Measurements from ENCODE around the gene CELA1.
A peak's percentile ranks its signal among the peaks of the same experiment; 100 is the strongest.

The CELA1 gene

DNA sequence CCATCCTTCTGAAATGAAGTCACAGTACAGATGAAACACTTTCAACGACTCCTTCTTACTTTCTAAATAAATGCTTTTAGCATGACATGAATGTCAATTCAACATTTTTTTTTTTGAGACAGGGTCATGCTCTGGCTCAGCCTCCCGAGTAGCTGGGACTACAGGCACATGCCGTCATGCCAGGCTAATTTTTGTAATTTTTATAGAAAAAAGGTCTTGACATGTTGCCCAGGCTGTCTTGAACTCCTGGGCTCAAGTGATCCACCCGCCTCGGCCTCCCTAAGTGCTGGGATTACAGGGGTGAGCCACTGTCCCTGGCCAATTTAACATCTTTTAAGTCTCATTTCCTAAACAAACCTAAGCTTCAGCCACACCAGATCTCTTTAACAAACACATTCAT is 28.4 kb upstream of the CELA1 start:
- no peak for DNase-seq (ENCODE audit: low read depth)

DNA sequence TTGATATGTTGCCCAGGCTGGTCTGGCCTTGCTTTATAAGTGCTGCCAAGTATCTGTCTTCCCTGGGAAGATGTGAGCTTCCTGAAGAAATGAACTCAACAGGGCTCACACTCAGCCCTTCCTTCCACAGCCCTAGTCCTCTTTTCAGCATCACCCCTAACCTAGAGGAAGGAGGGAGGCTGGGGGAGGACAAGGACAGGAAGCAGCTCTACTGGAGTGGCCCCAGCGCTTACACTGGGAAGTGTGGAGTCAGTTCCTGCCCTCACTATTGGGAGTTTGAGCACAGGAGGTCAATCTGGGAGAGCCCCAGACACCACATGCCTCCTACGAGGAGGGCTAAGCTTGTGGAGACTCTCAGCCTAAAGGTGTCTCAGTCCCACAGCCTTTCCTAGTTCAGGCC is 27.9 kb upstream of the CELA1 start:
- no peak for DNase-seq (ENCODE audit: low read depth)

DNA sequence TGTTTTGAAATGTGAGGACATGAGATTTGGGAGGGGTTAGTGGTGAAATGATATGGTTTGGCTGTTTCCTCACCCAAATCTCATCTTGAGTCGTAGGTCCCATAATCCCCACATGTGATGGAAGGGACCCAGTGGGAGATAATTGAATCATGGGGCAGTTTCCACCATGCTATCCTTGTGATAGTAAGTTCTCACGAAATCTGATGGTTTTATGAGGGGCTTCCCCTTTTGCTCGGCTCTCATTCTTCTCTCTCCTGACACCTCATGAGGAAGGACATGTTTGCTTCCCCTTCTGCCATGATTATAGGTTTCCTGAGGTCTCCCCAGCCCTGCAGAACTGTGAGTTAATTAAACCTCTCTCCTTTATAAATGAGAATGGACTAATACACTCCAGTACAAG is 26.7 kb upstream of the CELA1 start:
- DNase-seq (ENCODE audit: low read depth): no peak

DNA sequence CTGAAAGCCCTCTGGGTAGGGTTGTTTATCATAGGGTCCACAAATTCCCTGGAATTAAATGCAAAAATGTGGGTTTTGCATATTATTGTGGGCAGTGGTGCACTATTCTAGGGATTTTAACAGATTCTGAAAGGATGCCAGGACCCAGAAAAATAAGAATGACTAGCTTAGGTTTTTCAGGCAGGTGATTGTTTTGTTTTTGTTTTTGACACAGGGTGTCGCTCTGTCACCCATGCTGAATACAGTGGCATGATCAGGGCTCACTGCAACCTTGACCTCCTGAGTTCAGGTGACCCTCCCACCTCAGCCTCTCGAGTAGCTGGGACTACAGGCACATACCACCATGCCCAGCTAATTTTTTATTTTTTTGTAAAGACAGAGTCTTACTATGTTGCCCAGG is 25.5 kb upstream of the CELA1 start:
- no peak for DNase-seq (ENCODE audit: low read depth)

DNA sequence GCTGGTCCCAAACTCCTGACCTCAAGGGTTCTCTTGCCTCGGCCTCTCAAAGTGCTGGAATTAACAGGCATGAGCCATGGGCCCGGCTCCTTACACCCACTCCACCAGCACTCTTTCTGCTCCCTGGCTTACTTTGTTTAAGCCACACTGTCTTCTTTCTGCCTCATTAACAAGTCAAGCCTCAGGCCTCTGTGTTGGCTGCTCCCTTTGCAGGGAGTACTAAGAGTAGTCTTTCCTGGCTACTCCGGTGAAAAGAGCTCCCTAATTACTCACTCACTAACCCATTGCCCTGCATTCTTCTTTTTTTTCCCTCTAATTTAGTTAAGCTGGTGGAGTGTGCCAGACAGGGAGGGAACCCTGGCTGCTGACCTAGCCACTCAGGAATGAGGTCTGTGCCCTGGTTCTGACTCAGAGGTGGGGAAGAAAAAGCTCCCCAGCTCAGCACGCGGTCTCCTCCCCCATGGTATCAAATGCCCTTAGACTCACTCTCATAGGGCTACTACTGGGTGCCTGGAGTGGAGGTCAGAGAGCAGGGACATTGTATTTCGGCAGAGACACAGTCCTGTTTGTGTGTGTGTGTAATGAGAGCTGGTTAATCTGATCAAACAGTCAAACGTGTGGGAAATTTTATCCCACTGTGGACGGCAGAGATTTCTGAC is 24.9 kb upstream of the CELA1 start:
- DNase-seq (ENCODE audit: low read depth): no peak

DNA sequence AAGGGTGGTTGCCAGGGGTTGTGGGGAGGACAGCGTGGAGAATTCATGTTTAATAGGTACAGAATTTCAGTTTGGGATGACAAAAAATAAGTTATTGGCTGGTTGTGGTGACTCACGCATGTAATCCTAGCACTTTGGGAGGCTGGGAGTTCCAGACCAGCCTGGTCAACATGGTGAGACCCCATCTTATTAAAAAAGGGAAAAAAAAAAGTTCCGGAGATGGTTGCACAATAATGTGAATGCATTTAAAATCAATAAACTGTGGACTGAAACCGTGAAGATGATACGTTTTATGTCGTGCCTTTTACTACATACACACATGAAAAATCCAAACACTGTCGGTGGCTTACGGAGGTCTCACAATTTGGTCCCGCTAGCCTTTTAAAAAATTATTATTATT is 24.2 kb upstream of the CELA1 start:
- DNase-seq (ENCODE audit: low read depth): no peak

DNA sequence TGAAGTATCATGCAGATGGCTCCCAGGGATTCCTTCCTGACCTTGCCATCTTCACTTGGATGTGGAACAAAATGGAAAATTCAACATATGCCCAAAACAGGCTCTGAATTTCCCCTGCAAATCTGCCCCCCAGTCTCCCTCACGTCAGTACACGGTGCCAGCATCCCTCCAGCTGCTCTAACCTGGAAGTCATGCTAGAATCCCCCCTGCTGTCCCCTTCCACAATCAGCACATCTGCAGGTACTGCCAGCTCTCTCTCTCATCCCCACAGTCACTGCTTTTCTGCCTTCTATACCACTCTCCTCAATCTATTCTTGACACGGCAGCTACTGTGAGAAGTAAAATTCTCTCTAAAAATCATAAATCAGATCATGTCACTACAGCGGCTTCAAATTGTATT is 23.1 kb upstream of the CELA1 start:
- no peak for DNase-seq (ENCODE audit: low read depth)

DNA sequence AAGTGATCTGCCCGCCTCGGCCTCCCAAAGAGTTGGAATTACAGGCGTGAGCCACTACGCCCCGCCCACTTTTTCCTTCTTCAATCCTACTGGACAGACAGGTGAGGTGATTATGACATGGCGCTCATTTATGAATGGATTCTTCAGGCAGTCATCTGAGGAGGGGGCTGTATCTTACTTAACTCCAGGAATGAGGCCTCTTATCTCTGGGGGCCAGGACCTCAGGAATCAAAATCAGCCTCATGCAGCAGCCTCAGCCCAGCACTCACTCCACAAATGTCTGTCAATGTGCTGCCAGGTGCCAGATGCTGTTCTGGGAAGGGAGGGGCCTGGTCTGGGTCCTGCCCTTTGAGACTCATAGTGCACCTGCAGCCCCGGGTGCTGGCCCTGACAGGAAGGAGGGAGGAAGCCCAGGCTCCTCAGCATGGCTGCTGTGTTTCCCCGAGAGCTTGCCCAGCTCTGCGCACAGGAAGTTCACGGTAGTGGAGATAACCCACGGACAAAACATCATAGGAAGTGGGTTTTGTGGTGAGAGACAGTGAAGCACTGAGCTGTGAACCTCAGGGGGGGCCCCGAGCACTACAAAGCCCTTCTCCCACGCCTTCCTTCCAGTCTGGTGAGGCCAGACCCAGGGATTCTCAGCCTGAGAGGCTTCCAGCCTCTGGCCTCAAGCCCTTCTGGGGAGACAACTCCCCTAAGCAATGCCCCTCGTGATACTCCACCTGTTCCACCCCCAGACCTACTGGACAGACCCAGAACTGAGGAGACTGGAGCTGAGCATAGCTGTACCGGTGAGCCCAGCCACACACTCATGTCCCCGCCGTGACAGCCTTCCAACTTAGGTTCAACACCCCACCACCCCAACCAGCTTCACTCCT is 22.4 kb upstream of the CELA1 start:
- DNase-seq (ENCODE audit: low read depth): peak; percentile 70

DNA sequence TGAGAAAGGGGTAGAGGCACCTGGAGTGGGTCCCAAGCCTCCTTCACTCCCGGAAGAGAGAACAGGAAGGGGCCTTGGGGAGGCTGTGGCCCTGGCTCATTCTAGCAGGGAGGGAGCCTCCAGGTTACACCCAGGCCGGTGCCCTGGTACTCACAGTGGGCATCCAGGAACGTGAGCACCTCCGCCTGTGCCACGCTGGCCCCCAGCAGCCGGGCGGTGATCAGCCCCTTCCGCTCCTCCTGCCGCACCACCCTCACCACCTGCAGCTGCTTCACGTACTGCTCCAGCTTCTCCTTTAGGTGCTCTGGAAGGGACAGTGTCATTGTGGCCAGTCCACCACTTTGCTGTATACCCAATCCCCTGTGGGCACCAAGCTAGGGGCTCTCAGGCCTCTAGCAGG is 18.8 kb upstream of the CELA1 start:
- DNase-seq (ENCODE audit: low read depth): no peak

DNA sequence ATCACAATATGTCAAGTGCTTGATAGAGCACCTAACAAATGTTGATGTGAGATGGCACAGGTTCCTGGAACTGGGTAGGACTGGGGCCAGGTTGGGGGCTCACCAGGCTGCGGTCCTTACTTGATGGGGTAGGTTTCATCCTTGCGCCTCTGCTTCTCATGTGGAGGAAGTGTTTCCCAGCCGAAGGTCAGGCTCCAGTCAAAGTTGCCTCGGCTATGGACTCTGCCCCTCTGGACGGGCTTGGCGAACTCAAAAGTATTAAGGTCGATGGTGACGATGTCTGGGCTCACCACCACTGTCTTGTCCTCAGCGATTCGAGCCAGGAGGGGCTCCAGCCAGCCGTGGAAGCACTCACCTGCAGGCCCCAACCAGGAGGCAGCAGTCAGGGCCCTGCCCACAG is 17.5 kb upstream of the CELA1 start:
- DNase-seq (ENCODE audit: low read depth): no peak

DNA sequence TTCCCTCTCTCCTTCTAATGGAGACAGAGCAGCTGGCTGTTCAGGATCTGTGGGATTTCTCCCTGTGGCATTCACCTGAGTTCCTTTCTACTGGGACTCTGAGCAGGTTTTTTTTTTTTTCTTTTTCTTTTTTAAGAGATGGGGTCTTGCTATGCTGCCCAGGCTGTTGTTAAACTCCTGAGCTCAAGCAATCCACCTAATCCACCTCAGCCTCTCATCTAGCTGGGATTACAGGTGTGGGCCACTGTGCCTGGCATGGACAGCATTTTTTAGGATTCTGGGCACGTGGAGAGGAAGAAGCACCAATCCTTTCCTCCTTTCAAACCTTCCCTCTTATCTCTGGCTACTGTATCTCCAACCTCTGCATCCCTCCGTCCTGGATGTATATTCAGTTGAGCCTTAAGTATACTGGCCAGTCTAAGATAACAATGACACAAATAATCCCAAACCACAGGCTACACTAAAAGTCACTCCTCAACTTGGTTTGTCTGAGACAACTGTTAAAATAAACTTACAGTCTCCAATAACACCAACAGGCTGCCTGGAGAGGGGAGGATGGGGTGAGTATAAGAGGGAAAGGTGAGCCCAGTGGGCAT is 16.4 kb upstream of the CELA1 start:
- DNase-seq (ENCODE audit: low read depth): no peak

DNA sequence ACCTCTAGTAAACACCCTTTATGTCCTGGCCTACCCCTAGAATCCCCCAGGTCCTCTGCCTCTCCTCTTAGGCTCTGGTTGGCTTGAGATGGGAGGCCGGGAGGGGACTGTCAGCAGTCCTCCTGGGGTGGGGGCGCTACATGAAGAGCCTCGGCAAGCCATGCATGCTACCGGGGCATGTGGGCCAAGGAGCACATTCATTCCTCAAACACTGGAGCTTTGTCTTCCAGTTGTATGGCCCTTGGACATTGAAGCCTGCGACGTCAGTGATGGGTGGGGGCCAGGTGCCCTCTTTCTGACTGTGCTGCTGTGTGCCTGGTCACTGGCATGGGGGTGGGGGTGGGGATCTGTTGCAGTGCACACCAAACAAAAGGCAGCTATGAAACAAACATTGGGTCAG is 15.8 kb upstream of the CELA1 start:
- DNase-seq (ENCODE audit: low read depth): no peak

DNA sequence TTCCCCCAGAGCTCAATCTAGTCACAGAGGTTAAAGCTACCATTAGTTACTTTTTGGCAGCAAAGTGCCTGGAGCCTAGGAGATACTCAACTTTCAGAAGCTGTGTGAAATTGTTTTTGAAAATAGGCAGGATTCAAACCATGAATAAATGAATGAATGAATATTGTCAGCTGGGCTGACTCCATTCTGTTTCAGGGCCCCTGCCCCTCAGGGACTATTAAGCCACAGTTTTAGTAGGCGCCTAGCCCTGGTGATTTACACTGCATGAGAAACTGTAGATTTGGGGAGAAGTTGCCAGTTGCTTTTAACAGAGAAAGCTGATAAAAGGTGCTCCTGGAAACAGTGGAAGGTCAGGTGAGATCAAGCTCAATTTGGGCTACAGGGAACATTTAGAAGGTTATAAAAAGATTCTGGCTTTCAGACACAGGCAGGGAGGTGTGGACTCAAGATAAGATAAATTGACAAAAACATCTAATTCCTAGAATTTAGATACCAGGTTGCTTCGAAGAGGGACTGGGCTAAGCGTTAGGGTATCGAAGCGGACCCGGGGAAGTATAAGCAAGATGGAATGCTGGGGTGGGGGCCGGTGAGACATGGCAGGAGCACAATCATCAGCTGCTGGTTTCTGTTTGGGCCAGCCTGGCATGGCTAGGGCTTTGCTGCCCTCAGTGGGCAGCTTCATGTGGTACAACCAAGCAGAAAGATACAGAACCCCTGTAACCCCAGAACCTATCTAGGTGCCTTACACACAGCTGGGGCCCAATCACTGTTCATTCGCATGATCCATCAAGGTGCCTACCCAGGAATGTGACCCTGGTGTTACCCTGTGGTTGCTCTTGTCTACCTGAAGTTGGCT is 14.9 kb upstream of the CELA1 start:
- DNase-seq (ENCODE audit: low read depth): no peak

DNA sequence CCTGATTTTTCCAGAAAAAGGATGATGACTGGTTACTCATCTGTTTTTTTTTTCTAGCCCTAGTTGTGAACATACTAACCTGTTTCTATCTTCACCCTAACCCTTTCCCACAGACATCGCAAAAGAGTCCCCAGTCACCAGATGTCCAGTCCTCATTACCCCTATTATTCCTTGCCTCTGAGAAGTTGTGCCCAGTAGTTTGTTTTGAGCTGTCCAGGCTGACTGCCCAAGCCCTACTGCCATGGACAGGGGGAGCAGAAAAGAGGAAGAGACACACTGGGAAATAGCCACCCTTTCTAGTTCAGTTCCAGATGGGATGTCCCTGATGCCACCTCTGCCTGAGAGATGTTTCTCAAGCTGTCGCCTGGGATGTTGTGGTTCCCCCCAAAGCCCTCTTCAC is 13.8 kb upstream of the CELA1 start:
- no peak for DNase-seq (ENCODE audit: low read depth)

DNA sequence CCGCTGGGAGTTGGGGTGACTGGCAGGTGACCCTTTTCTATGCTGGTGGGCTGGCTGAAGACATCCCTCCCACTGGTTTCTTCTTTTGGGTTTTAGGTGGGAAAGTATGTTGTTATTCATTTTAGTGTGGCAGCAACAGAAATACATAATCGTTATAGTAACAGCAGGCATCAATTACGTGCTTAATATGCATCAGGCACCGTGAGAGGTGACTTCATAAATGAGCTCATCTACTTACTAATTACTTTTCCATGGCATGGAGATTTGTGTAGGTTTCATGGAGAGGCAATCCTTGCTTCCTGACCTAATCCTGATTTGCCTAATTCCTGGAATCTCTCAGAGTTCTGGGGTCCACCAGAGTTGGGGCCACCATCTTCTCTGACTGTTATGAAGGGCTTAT is 13.4 kb upstream of the CELA1 start:
- no peak for DNase-seq (ENCODE audit: low read depth)

DNA sequence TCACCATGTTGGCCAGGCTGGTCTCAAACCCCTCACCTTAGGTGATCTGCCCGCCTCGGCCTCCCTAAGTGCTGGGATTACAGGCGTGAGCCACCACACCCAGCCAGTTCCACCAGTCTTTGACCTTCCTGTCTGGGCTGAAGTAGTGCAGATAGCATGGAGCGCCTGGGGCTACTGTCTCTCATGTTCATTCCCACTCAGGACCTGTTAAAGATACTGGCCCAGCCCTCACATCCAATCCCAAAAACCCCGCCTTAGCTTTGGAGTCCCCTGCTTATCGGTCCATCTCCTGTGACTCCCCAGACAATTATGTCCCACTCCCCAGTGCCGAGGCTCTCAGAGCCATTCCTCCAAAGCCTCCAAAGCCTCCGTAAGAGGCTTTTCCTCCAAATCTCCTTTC is 12.0 kb upstream of the CELA1 start:
- no peak for DNase-seq (ENCODE audit: low read depth)

DNA sequence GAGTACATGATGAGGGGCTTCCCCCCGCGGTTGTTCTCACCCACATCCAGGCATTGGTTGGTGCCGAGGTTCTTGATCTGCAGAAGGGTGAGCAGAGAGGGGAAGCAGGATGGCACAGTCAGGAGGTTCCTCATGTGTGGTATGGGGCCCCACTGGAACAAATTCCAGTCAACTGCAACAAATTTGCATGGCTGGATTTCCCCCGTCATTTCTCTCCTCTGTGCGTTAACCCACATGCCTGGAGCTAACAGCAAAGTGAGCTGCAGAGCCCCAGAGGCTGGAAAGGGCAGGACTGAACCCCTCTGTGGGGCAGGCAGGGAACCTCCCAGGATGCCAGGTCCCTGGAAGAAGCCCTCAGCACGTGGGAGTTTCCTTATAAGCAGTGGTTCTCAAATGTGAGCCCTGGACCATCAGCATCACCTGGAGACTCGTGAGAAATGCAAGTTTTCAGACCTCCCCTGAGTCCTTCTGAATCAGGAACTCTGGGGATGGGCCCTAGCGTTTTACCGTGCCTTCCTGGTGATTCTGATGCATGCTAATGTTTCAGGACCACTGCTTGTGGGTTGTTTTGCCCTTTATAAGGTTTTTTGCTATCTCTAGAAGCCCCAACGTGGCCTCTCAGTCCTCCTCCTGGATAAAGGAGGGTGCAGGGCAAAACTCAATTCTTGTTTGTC is 11.0 kb upstream of the CELA1 start:
- no peak for DNase-seq (ENCODE audit: low read depth)

DNA sequence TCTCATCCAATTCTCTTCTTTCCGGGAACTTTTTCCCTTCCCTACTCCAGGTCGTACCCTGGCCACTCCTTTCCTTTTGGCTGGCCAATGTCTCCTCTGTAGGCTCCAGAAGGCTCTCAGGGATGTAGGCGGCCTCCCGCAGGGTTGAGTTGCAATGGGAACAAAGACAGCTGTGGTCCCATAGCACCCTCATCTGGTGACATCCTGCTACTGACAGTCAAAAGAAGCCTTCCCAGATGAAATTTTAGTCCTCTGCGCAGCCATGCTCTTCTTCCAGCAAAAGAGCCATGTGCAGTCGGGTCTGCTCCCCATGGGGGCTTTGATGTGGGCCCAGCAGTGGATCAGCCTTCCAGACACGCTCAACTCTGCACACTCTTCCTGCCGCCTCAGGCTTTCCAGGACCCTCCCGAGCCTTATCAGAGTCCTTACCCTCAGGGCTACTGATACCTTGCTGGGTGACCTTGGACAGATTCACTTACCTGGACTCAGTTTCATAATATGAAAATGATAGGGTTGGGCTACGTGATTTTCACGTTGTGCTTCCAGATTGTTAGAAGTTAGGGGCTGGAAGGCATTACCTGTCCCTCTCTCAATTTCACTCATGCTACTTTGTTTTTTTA is 5.5 kb upstream of the CELA1 start:
- DNase-seq (ENCODE audit: low read depth): no peak

DNA sequence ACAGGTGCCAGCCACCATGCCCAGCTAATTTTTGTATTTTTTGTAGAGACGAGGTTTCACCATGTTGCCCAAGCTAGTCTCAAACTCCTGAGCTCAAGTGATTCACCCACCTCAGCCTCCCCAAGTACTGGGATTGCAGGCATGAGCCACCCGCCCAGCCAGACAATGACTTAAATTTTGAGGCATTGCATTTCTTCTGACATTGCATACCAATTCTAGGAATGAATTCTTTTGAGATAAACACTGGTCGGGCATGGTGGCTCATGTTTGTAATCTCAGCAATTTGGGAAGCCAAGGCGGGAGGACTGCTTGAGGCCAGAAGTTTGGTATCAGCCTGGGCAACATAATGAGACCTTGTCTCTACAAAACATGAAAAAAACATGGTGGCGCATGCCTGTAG is 2.5 kb upstream of the CELA1 start:
- no peak for DNase-seq (ENCODE audit: low read depth)

DNA sequence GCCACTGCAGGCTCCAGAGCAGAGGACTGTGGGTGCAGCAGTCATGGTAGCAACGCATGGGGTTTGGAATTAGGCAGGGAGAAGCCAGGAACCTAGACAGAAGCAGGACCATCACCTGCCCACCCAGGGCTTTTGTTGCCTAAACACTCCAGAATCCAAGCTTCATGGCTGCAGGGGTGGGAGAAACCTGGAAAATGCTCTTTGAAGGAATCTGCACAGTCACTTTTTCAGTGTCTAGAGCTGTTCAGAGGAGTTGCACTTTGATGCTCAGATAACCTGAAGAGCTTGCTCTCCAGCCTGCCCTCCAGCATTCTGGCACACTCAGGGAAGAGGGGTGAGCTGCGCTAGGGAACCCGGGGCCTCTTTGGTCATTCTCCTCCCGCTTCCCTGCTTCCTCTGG is 1.6 kb upstream of the CELA1 start:
- no peak for DNase-seq (ENCODE audit: low read depth)

DNA sequence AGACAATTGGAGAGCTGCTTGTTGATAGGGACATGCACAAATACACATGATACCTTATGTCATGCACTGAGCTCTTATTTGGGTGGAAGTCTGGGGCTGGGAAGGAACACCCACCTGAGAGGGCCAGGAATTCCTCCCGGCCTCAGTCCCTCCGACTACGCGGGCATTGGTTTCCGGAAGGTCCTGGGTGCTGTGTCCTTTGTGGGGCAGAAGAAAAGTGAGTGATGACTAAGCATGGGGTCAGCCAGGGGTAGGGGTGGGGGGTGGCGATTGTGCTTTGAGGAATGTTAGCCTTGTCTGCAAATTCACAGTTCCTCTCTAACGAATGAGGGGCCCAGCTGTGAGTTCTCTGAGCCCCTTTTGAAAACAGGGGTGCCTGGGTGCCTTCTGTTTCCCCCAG is 798 bp downstream of the CELA1 start:
- DNase-seq (ENCODE audit: low read depth): no peak

DNA sequence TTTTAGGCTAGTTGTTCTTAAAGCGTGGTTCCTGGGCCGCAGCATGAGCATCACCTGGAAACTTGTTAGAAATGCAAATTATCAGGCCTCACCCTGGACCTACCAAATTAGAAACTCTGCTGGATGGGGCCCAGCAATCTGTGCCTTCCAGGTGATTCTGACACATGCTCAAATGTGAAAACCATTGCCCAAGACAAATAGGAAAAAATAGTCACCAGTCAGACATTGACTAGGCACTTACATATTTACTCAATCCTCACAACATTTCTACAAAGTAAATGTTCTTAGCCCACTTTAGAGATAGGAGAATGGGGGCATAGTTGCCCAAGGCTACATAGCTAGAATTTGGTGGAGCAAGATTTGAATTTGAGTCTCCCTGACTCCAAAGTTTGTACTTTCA is 3.3 kb downstream of the CELA1 start:
- no peak for DNase-seq (ENCODE audit: low read depth)
